Activated CD8-positive, alpha-beta memory T cell treated with anti-CD3 and anti-CD28 coated beads, Interleukin-2, amount 10 ng/mL, durations not matched to agents 7 days and 5 days (primary cell): ENCODE measurements around the gene CASZ1. TPM values are rescaled to one million over a fixed set of nuclear protein-coding genes. Genes with fewer than 3 reads are reported as not detected.

Experiments
- ATAC-seq: fragments of 150-1000 bp; cut with Tn5 transposase; one replicate; pipeline ENCODE4 v1.10.0; 2021; ENCODE audit warnings: moderate library complexity
- CTCF ChIA-PET: fragments of 350-600 bp; sonication (Branson Sonifier 250); formaldehyde crosslinking; loops from one replicate; lab custom pipeline; 2021; ENCODE audit warnings: antibody characterized with exemption; lab: Charles Lee
- DNase-seq: peaks from one replicate; pipeline ENCODE4 v3.0.0-alpha.2; 2020
- H3K27ac Mint-ChIP-seq: one replicate; pipeline ENCODE4 v1.8.0; 2021; ENCODE audit warnings: mild to moderate bottlenecking, mixed read lengths
- H3K27me3 Mint-ChIP-seq: one replicate; pipeline ENCODE4 v1.8.0; 2021; ENCODE audit warnings: mixed read lengths
- H3K36me3 Mint-ChIP-seq: one replicate; pipeline ENCODE4 v1.8.0; 2021; ENCODE audit warnings: mild to moderate bottlenecking, mixed read lengths
- H3K4me1 Mint-ChIP-seq: one replicate; pipeline ENCODE4 v1.8.0; 2021; ENCODE audit warnings: mixed read lengths
- H3K4me3 Mint-ChIP-seq: one replicate; pipeline ENCODE4 v1.8.0; 2021; ENCODE audit warnings: mild to moderate bottlenecking, moderate library complexity, mixed read lengths
- H3K9me3 Mint-ChIP-seq: one replicate; pipeline ENCODE4 v1.8.0; 2022; ENCODE audit warnings: low read depth, mixed read lengths
- total RNA-seq, 2 experiments: library from RNA; stranded (reverse); gene quantifications; one replicate each; pipeline ENCODE4 v1.2.3, GENCODE V29; 2021

Gene CASZ1
- total RNA-seq, 2 experiments from 2014 or later, result 8.8 to 16.3 TPM

DNA sequence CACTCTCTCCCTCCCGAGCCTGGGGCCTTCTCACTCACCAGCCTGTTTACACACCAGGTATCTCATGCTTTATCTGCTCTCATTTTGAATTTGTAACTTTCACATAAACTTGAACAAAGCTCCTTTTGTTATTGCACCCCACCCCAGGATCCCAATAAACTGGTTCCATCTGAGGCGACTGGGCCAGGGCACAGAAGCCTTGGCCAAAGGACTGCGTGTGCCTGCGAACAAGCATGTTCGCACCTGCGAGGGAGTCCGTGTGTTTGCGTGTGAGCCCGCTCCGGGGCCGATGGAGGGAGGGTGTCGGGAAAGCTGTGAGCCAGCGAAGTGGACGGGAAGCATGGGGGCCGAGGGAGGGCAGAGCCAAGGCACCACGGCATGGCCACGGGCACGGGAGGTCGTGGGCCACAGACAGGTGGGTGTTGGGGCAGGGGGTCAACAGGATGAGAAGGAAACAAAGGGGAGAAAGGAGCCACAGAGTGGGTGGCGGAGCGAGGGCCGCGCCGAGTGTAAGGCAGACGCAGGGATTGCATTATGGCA lies 98.8 kb downstream of the CASZ1 start:
- Mint-ChIP-seq H3K9me3 (no peaks in the 10 kb centered on the region), H3K27ac (no peak overlapping the region), H3K27me3 (peaks cover 17% of the 10 kb centered on the region), H3K36me3 (no peaks in the 10 kb centered on the region), H3K4me3 (no peak overlapping the region), H3K4me1 (peaks cover 22% of the 10 kb centered on the region)
- DNase-seq (no peak), ATAC-seq (no peak)
- CTCF ChIA-PET, result no interaction called here

DNA sequence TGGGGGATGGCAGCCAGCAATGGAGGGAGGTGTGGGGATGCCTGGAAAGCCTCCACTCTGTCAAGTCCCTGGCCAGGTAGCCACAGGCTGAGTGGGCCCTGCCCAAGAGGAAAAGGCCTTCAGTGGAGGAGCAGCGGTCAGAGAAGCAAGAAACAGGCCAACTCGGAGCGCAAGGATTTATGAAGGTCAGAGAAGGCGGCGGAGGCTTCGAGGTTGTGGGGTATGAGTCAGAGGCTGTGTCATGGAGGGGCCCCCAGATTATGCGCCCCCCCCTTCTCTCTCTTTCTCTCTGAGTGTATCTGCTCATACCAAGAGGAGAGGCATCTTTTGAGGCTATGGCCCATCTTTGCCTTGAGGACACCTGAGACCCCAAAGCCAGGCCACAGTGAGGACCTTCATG lies 99.5 kb downstream of the CASZ1 start:
- DNase-seq, result peak; percentile 51
- H3K4me3 Mint-ChIP-seq, result no peak overlapping the region
- peaks cover 27% of the 10 kb centered on the region for H3K4me1 Mint-ChIP-seq
- no peaks in the 10 kb centered on the region for H3K36me3 Mint-ChIP-seq
- CTCF ChIA-PET, result no interaction called here
- H3K27ac Mint-ChIP-seq, result no peak overlapping the region
- no peaks in the 10 kb centered on the region for H3K9me3 Mint-ChIP-seq
- no peak for ATAC-seq
- H3K27me3 Mint-ChIP-seq, result peaks cover 17% of the 10 kb centered on the region

- DNase-seq (peak; percentile 86), ATAC-seq (peak; percentile 80)
- Mint-ChIP-seq H3K27me3 (peaks cover 17% of the 10 kb centered on the region), H3K36me3 (no peaks in the 10 kb centered on the region), H3K27ac (peak overlapping the region; percentile 15), H3K9me3 (no peaks in the 10 kb centered on the region), H3K4me1 (peaks cover 27% of the 10 kb centered on the region), H3K4me3 (peak overlapping the region; percentile 61)
- CTCF ChIA-PET, result no interaction called here
Measured at GRCh38 chr1:10694633-10695627, 101.5 kb downstream of the CASZ1 start.

- Mint-ChIP-seq H3K27ac (peak overlapping the region; percentile 77), H3K4me1 (peaks cover 27% of the 10 kb centered on the region), H3K4me3 (peak overlapping the region; percentile 73), H3K36me3 (no peaks in the 10 kb centered on the region), H3K9me3 (no peaks in the 10 kb centered on the region), H3K27me3 (peaks cover 11% of the 10 kb centered on the region)
- peak; percentile 65 for ATAC-seq
- peak; percentile 62 for DNase-seq
- CTCF ChIA-PET, result no interaction called here
Measured at GRCh38 chr1:10694274-10694632, 102.2 kb downstream of the CASZ1 start.

DNA sequence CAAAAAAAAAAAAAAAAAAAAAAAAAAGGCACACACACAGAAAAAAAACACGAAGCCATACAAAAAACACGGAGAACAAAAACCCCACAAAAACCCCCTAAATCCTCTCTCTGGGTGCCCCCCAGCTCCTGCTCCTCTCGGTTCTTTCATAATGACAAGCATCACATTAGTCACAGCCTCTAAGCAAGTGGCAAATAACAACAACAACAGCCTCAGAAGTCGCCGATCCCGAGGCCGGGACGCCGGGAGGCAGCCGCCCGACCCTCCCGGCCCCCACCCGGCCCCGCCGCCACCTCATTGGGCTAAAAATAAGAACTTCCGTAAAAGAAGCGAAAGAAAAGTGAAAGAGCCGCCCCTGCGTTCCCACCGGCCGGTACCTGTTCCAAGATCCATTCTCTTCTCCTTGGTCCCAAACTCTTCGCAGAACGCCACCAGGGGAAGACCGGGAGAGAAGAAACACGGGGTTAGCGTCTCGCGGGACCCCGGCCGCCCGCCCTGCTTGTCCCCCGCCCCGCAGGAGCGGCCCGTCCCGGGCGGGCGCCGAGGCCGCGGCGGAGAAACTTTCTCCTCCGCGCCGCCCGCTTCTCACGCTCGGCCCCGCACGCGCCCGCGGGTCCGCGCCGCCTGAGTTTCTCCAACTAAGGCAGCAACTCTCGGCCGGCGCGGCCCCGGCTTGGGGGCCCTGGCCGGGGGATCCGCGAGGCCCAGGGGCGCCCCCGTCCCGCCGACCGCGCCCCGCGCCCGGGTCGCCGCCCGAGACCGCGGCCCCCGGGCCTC lies 102.8 kb downstream of the CASZ1 start:
- peak; percentile 64 for DNase-seq
- Mint-ChIP-seq H3K9me3 (no peaks in the 10 kb centered on the region), H3K27me3 (peaks cover 11% of the 10 kb centered on the region), H3K4me1 (peaks cover 27% of the 10 kb centered on the region), H3K27ac (peak overlapping the region; percentile 89), H3K36me3 (no peaks in the 10 kb centered on the region), H3K4me3 (peak overlapping the region; percentile 79)
- CTCF ChIA-PET, result interaction anchor here (0.6 to 1.4 kb wide), 4 partner anchors 98 to 185 kb away, joined by 3 to 7 read pairs (median 4); no protein-coding TSS in a partner anchor
- ATAC-seq, result peak; percentile 18

DNA sequence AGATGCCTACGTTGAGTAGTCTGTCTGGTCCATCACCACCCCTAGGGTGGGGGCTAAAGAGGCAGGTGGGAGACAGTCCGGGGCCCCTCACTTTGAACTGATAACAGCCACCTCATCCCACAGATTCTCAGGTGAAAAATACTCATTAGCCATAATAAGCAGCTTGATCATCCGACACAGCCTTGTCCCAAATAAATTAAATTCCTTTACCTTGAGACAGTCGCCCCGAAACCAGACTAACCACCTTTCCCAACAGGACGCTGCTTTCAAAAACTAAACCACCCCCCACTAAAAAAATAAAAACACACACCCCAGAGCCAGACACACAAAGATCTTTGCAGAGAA lies 103.3 kb downstream of the CASZ1 start:
- no peaks in the 10 kb centered on the region for H3K9me3 Mint-ChIP-seq
- peak overlapping the region; percentile 89 for H3K27ac Mint-ChIP-seq
- H3K4me3 Mint-ChIP-seq, result peak overlapping the region; percentile 79
- no peaks in the 10 kb centered on the region for H3K36me3 Mint-ChIP-seq
- CTCF ChIA-PET, result interaction anchor here (0.6 to 1.9 kb wide), 9 partner anchors 81 to 198 kb away, joined by 3 to 8 read pairs (median 4); no protein-coding TSS in a partner anchor
- DNase-seq (no peak), ATAC-seq (no peak)
- H3K4me1 Mint-ChIP-seq, result peaks cover 27% of the 10 kb centered on the region
- H3K27me3 Mint-ChIP-seq, result peaks cover 11% of the 10 kb centered on the region

- DNase-seq (peak; percentile 83), ATAC-seq (peak; percentile 52)
- peaks cover 11% of the 10 kb centered on the region for H3K27me3 Mint-ChIP-seq
- H3K4me1 Mint-ChIP-seq, result peaks cover 24% of the 10 kb centered on the region
- H3K36me3 Mint-ChIP-seq, result no peaks in the 10 kb centered on the region
- CTCF ChIA-PET, result interaction anchor here (0.7 to 1.9 kb wide), 8 partner anchors 82 to 198 kb away, joined by 3 to 8 read pairs (median 4); no protein-coding TSS in a partner anchor
- no peaks in the 10 kb centered on the region for H3K9me3 Mint-ChIP-seq
- H3K27ac Mint-ChIP-seq, result peak overlapping the region; percentile 29
- peak overlapping the region; percentile 79 for H3K4me3 Mint-ChIP-seq
Measured at GRCh38 chr1:10692401-10693021, 103.9 kb downstream of the CASZ1 start.

DNA sequence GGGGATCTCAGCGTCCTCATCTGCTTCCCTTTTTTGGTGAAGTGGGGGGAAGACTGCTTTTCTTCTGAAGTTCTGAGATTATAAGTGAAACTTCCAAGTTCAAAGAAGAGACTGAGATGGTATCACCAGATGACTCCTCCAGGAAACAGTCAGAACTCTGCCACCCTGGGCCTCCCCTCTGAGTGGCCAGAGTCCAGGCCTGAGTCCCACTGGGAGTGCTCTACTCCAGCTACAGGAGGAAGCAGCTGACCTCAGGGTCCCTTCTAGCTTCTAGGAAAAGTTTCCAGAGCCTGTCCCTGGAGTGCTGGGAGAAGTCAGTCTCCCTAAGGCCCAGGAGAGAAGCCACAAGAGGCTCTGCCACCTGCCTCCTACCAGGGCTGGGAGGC lies 104.7 kb downstream of the CASZ1 start:
- DNase-seq, result no peak
- ATAC-seq, result no peak
- H3K27ac Mint-ChIP-seq, result no peak overlapping the region
- no peaks in the 10 kb centered on the region for H3K36me3 Mint-ChIP-seq
- H3K27me3 Mint-ChIP-seq, result peaks cover 9% of the 10 kb centered on the region
- CTCF ChIA-PET, result interaction anchor here (1.2 to 1.9 kb wide), 3 partner anchors 193 to 250 kb away, joined by 3 to 8 read pairs (median 7); no protein-coding TSS in a partner anchor
- no peak overlapping the region for H3K4me3 Mint-ChIP-seq
- H3K4me1 Mint-ChIP-seq, result peaks cover 20% of the 10 kb centered on the region
- H3K9me3 Mint-ChIP-seq, result no peaks in the 10 kb centered on the region

GRCh38 chr1:10691075-10691739 lies 105.2 kb downstream of the CASZ1 start:
- peaks cover 17% of the 10 kb centered on the region for H3K4me1 Mint-ChIP-seq
- H3K4me3 Mint-ChIP-seq, result no peak overlapping the region
- H3K27me3 Mint-ChIP-seq, result peaks cover 5% of the 10 kb centered on the region
- no peak overlapping the region for H3K27ac Mint-ChIP-seq
- CTCF ChIA-PET, result interaction anchor here (0.6 to 1.9 kb wide), 5 partner anchors 162 to 251 kb away, joined by 3 to 8 read pairs (median 3); no protein-coding TSS in a partner anchor
- H3K36me3 Mint-ChIP-seq, result no peaks in the 10 kb centered on the region
- no peak for ATAC-seq
- DNase-seq, result no peak
- H3K9me3 Mint-ChIP-seq, result no peaks in the 10 kb centered on the region

GRCh38 chr1:10690484-10690883 lies 106.0 kb downstream of the CASZ1 start:
- Mint-ChIP-seq H3K9me3 (no peaks in the 10 kb centered on the region), H3K4me1 (peaks cover 16% of the 10 kb centered on the region), H3K4me3 (no peak overlapping the region), H3K36me3 (no peaks in the 10 kb centered on the region), H3K27ac (no peak overlapping the region), H3K27me3 (peaks cover under 1% of the 10 kb centered on the region)
- ATAC-seq (no peak), DNase-seq (no peak)
- CTCF ChIA-PET, result interaction anchor here (0.6 to 1.3 kb wide), 3 partner anchors 162 to 192 kb away, joined by 3 read pairs; no protein-coding TSS in a partner anchor

DNA sequence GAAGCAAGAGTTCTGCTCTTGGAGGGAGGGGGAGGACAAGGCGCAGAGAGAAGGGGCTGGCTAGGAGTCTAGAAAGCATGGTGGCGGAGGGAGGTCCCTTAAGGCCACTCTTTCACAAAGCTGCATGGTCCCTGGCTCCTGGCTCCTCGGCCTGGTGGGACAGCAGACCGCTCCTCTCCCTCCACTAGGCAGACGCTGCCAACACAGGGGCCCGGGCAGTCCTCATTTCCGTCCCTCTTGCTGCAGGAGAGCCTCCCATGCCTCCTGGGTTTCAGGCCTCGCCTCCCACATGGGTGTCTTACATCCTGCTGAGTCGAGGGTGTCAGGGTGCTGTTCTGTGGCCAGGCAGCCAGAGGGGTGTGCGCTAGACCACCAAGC lies 108.0 kb downstream of the CASZ1 start:
- no peaks in the 10 kb centered on the region for H3K9me3 Mint-ChIP-seq
- ATAC-seq (no peak), DNase-seq (no peak)
- H3K36me3 Mint-ChIP-seq, result no peaks in the 10 kb centered on the region
- no peak overlapping the region for H3K27ac Mint-ChIP-seq
- CTCF ChIA-PET, result interaction anchor here (1.6 kb wide), 1 partner anchor 181 kb away, joined by 3 read pairs; no protein-coding TSS in a partner anchor
- no peaks in the 10 kb centered on the region for H3K27me3 Mint-ChIP-seq
- H3K4me3 Mint-ChIP-seq, result no peak overlapping the region
- H3K4me1 Mint-ChIP-seq, result peaks cover 12% of the 10 kb centered on the region

DNA sequence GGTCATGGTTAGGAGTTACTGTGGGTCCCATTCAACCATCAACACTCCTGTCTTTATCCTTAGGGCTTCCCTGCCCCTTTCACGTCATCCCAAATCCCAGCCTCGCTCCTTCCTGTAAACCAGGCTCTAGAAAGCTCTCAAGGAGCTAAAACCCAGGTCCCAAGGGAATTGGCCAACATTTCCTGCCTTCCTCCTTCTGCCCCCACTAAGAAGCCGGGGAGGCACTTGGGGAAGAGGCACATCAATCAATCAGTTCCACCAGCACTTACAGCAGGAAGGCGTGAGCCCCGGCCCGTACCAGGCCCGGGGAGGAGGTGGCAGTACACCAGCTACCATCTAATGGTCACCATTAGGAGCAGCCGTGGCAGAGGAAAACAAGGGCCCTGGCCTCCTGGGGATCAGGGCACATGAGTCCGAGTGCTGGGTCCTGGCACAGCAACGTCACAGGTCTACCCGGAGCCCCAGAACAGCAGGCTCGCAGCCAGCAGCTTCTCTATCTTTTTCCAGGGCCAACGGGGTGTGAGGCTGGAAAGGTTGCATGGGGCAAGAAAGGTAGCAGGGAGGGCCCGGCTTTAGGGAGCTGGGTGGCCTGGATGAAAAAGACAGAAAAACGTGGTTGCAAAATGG lies 108.6 kb downstream of the CASZ1 start:
- H3K4me3 Mint-ChIP-seq, result no peak overlapping the region
- ATAC-seq, result no peak
- H3K27me3 Mint-ChIP-seq, result no peaks in the 10 kb centered on the region
- no peak overlapping the region for H3K27ac Mint-ChIP-seq
- DNase-seq, result no peak
- H3K36me3 Mint-ChIP-seq, result no peaks in the 10 kb centered on the region
- H3K4me1 Mint-ChIP-seq, result peaks cover 7% of the 10 kb centered on the region
- no peaks in the 10 kb centered on the region for H3K9me3 Mint-ChIP-seq
- CTCF ChIA-PET, result interaction anchor here (1.6 kb wide), 1 partner anchor 181 kb away, joined by 3 read pairs; no protein-coding TSS in a partner anchor
